H1 (cell line): ENCODE measurements around the gene BMF. TPM values are rescaled to one million over a fixed set of nuclear protein-coding genes. Genes with fewer than 3 reads are reported as not detected.

Source experiments
- ASH2L ChIP-seq: fragments of 200-600, 300-600 bp; sonication (generic); IDR thresholded peaks from one replicate; pipeline ENCODE4 v1.7.1; 2017; ENCODE audit warnings: low read length
- CHD1 ChIP-seq: IDR thresholded peaks from 2 replicates; pipeline ENCODE4 v1.6.1; 2012; ENCODE audit warnings: low read depth, low read length, improper control_type of control experiment
- CTBP2 ChIP-seq: IDR thresholded peaks from 2 replicates; pipeline ENCODE4 v1.7.0; 2011; ENCODE audit warnings: borderline replicate concordance, mild to moderate bottlenecking, moderate library complexity, mixed read lengths, low read length; ENCODE audit not compliant: insufficient read depth, insufficient read length
- EZH2 ChIP-seq: fragments of 200-600 bp; sonication (generic); IDR thresholded peaks from 2 replicates; pipeline ENCODE4 v1.7.1; 2012; ENCODE audit warnings: low read depth, mild to moderate bottlenecking, moderate library complexity, low read length, inconsistent platforms; ENCODE audit not compliant: severe bottlenecking
- HDAC2 ChIP-seq, 2 experiments: fragments of 300-600 bp in 1 of 2; sonication (generic) in 1 of 2; IDR thresholded peaks; 2 replicates each; pipeline ENCODE4 v1.6.1; 2011 to 2012; ENCODE audit warnings: low read depth in 2 of 2, low read length in 2 of 2, mild to moderate bottlenecking in 2 of 2, moderate library complexity in 2 of 2, borderline replicate concordance in 1 of 2, inconsistent platforms in 1 of 2
- HDAC6 ChIP-seq: IDR thresholded peaks from one replicate; pipeline ENCODE4 v1.7.1; 2012; ENCODE audit warnings: low read depth, mild to moderate bottlenecking, inconsistent platforms, low read length, moderate library complexity
- JUN ChIP-seq: IDR thresholded peaks from 2 replicates; pipeline ENCODE4 v1.6.1; 2011; ENCODE audit warnings: low read depth, mild to moderate bottlenecking, improper control_type of control experiment, low read length
- KDM1A ChIP-seq: fragments of 200-600, 300-600 bp; sonication (generic); IDR thresholded peaks from 2 replicates; pipeline ENCODE4 v1.7.1; 2016; ENCODE audit warnings: mild to moderate bottlenecking, low read length, borderline replicate concordance
- PHF8 ChIP-seq: fragments of 200-600 bp; sonication (generic); conservative IDR thresholded peaks from 2 replicates; pipeline ENCODE4 v1.7.1; 2012; ENCODE audit warnings: low read depth, mild to moderate bottlenecking, inconsistent platforms, low read length, moderate library complexity
- POLR2A ChIP-seq, 2 experiments: IDR thresholded peaks; 1 replicate in 1 of 2; 2 replicates in 1 of 2; pipeline ENCODE4 v1.6.1; 2011; ENCODE audit warnings: low read depth in 2 of 2, low read length in 2 of 2, mild to moderate bottlenecking in 2 of 2; ENCODE audit errors: control extremely low read depth in 1 of 2
- POU5F1 ChIP-seq: IDR thresholded peaks from 2 replicates; pipeline ENCODE4 v1.6.1; 2011; ENCODE audit warnings: low read depth, mild to moderate bottlenecking, low read length, moderate library complexity
- RAD21 ChIP-seq, 2 experiments: IDR thresholded peaks in 1 of 2; conservative IDR thresholded peaks in 1 of 2; 2 replicates each; pipeline ENCODE4 v1.6.1; 2011; ENCODE audit warnings: low read depth in 2 of 2, low read length in 2 of 2, improper control_type of control experiment in 1 of 2, inconsistent platforms in 1 of 2, mild to moderate bottlenecking in 1 of 2, moderate library complexity in 1 of 2
- SIN3A ChIP-seq, 2 experiments: IDR thresholded peaks in 1 of 2; conservative IDR thresholded peaks in 1 of 2; 2 replicates each; pipeline ENCODE4 v1.6.1; 2011 to 2012; ENCODE audit warnings: low read length in 2 of 2, improper control_type of control experiment in 1 of 2, low read depth in 1 of 2, mild to moderate bottlenecking in 1 of 2
- SP1 ChIP-seq: IDR thresholded peaks from 2 replicates; pipeline ENCODE4 v1.6.1; 2011; ENCODE audit warnings: low read depth, low read length
- SUZ12 ChIP-seq: fragments of 200-600 bp; sonication (generic); IDR thresholded peaks from 2 replicates; pipeline ENCODE4 v1.6.1; 2012; ENCODE audit warnings: mild to moderate bottlenecking, inconsistent platforms, low read length, moderate library complexity, mixed read lengths
- TAF1 ChIP-seq: IDR thresholded peaks from 2 replicates; pipeline ENCODE4 v1.6.1; 2011; ENCODE audit warnings: mild to moderate bottlenecking, low read depth, low read length
- TCF12 ChIP-seq: IDR thresholded peaks from 2 replicates; pipeline ENCODE4 v1.6.1; 2011; ENCODE audit warnings: low read depth, mild to moderate bottlenecking, low read length
- TEAD4 ChIP-seq: IDR thresholded peaks from 2 replicates; pipeline ENCODE4 v1.6.1; 2012; ENCODE audit warnings: low read depth, low read length, inconsistent platforms, mixed read lengths
- YY1 ChIP-seq: IDR thresholded peaks from 2 replicates; pipeline ENCODE4 v1.6.1; 2011; ENCODE audit warnings: low read depth, mild to moderate bottlenecking, low read length
- polyA plus RNA-seq, 7 experiments: library from polyadenylated mRNA; depleted of rRNA in 3 of 7; stranded (reverse) in 5 of 7; unstranded in 2 of 7; fragments of >200 nt in 5 of 7; fragments of 200-250 nt in 2 of 7; gene quantifications; 1 replicate in 5 of 7; 2 replicates in 1 of 7; 4 replicates in 1 of 7; pipeline versions ENCODE4 v1.2.1 to v1.2.3, GENCODE V29; 2011 to 2013; ENCODE audit warnings: missing spikeins in 2 of 7, mixed read lengths in 2 of 7
- total RNA-seq: library from RNA; stranded (reverse); fragmentation: NEBNext Ultra II Directional; extraction: Animal tissue kit (Norgen Biotek cat#: 25700); gene quantifications from 2 replicates; pipeline ENCODE4 v1.2.1, GENCODE V29; 2021
- TF ChIP-seq, protein P1 (sequence below): IDR thresholded peaks from 2 replicates; pipeline ENCODE4 v1.6.1; 2012; ENCODE audit warnings: inconsistent platforms
- TF ChIP-seq, protein P2 (sequence below): IDR thresholded peaks from 2 replicates; pipeline ENCODE4 v1.6.1; 2011; ENCODE audit warnings: low read depth, mild to moderate bottlenecking, low read length; ENCODE audit not compliant: insufficient read depth

The BMF gene
- total and polyA plus RNA-seq, 2 of the 8 experiments (the other 6 are each of a cell fraction or from before 2014, with no cell fraction given), result 21.2 to 24.2 TPM

DNA sequence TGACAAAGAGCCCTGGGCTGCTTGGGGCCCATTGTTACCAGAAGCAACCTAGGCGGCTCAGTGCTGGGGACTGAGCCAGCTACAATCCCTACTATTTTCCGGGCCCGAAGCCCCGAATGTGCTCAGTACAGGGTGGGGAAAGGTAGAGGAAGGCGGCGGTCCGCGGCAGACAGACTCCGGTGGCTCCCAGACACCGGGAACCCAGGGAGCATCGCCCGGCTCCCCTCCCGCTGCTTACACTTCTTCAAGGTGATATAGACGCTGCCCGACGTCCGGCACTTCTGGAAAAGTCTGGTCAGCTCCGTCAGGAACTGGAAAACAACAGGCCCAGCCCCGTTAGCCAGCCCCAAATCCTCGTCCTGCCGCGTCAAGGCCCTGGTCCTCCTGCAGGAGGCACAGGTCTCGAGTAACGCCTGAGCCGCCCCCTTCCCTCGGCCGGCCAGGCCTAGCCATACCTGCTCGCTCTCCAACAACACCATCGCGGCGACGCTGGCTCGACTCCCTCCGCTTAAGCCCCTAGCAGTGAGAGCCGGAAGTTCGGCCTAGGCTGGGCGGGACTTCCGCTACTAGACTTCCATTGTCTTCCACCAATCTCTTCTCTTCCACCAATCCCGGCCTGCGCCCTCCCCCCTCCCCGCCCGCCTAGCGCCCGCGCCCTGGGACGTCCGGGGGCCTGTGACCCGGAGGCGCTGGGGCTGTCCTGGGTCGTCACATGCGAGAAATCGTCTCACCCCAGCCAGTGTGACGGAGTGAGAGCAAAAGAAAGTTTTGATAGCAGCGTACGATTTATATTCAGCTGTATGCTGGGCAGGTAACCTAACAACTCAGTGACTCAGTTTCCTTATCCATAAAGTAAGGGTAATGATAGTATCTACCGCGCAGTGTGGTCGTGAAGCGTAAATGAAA lies 69.8 kb downstream of the BMF start, which contains the start of gene SRP14 (continued):
- TF ChIP-seq, protein P1, sequence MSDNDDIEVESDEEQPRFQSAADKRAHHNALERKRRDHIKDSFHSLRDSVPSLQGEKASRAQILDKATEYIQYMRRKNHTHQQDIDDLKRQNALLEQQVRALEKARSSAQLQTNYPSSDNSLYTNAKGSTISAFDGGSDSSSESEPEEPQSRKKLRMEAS, result 0 out of 2 replicates have a peak, but pooled peaks have one; percentile 28
- TF ChIP-seq SP1 (0 out of 2 replicates have a peak, but pooled peaks have one; percentile 55), PHF8 (peak; percentile 70), JUN (no peak), CTBP2 (no peak), HDAC2 (IDR thresholded peaks at IDR 0.05; ENCODE audit: borderline replicate concordance in 1 of 2, low read depth in 2 of 2, low read length in 2 of 2) (no peak), TAF1 (peak; percentile 88), TEAD4 (no peak), HDAC6 (no peak), RAD21 (IDR thresholded peaks at IDR 0.05 in 1 of 2, conservative IDR thresholded peaks at IDR 0.05 in 1 of 2; ENCODE audit: low read depth in 2 of 2, low read length in 2 of 2) (0 out of 4 replicates have a peak, but pooled peaks of 1 of the 2 experiments have one; percentile 2), ASH2L (peak; percentile 89), CHD1 (no peak), SIN3A (conservative IDR thresholded peaks at IDR 0.05 in 1 of 2, IDR thresholded peaks at IDR 0.05 in 1 of 2; ENCODE audit: low read depth in 1 of 2, low read length in 2 of 2) (peak; percentile 63 to 66; a peak in 3 of 4 replicates), SUZ12 (no peak), TCF12 (no peak), YY1 (peak; percentile 54; the same call in 1 of the 2 replicates), EZH2 (no peak), KDM1A (no peak), POU5F1 (no peak), POLR2A (IDR thresholded peaks at IDR 0.05; ENCODE audit: control extremely low read depth in 1 of 2, low read depth in 2 of 2, low read length in 2 of 2) (peak; percentile 77 to 93)
- TF ChIP-seq, protein P2, sequence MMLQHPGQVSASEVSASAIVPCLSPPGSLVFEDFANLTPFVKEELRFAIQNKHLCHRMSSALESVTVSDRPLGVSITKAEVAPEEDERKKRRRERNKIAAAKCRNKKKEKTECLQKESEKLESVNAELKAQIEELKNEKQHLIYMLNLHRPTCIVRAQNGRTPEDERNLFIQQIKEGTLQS, result no peak
